ENCODE data around the gene MRPL1. TPM values are rescaled to one million over a fixed set of nuclear protein-coding genes. Genes with fewer than 3 reads are reported as not detected.

MRPL1 gene
- total and polyA plus RNA-seq, 9 of the 15 experiments (the other 6 are each of a cell fraction or from before 2014, with no cell fraction given) = 38.4 to 75.7 (median 63.7) TPM

DNA sequence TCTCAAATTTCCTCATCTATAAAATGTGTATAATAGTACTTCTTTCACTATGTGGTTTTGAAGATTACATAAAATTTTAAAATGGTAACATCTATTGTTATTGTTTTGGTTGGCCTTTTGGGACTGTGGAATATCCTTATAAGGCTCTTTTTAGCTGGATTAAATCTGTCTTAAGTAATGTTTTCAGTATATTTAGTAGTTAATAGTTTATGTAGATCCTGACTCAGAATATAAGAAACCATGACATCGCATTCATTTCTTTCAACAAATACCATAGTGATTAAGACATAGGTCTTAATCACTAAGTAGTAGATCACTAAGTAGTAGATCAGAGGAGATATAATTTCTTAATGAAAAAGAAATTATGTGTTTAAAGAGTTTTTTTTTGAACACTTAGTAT lies 48.5 kb downstream of the MRPL1 start (continued):
- TF ChIP-seq STAT6 (CRISPR knock-in tag; IDR thresholded peaks at IDR 0.05) = no peak

GRCh38 chr4:77911842-77912450 lies 49.3 kb downstream of the MRPL1 start:
- H3K4me3 ChIP-seq = no peak overlapping the region
- H3K4me1 ChIP-seq (replicated peaks in 1 of 2; ENCODE audit: control insufficient read depth in 2 of 2, insufficient read depth in 2 of 2, low read length in 2 of 2) = no peaks in the 10 kb centered on the region
- 88% methylated on average over 3 of the region's 3 CpGs for WGBS (ENCODE audit: insufficient coverage, low coverage, missing lambda C conversion rate)
- ChIA-PET POLR2A (interaction anchor here (0.6 kb wide), 1 partner anchor 122 kb away, joined by 4 read pairs; no protein-coding TSS in a partner anchor), CTCF (ENCODE audit: low intra/inter-chr PET ratio) (no interaction called here)
- H4K20me1 ChIP-seq (replicated peaks; ENCODE audit: control insufficient read depth, insufficient read depth, low read length) = no peaks in the 10 kb centered on the region
- no peaks in the 10 kb centered on the region for H3K9me3 ChIP-seq (replicated peaks; ENCODE audit: control insufficient read depth, insufficient read depth, low read depth, low read length)
- H3K27me3 ChIP-seq (ENCODE audit: control insufficient read depth in 2 of 2, insufficient read depth in 2 of 2, low read length in 2 of 2) = no peaks in the 10 kb centered on the region
- H3K9ac ChIP-seq (ENCODE audit: insufficient read depth in 1 of 2, low read depth in 2 of 2, low read length in 2 of 2) = no peak overlapping the region
- no peaks in the 10 kb centered on the region for H3K9me1 ChIP-seq (ENCODE audit: control insufficient read depth, insufficient read depth, low read length)
- no peak for DNase-seq (ENCODE audit: extremely low read depth in 1 of 4, low spot score in 3 of 4)
- in situ Hi-C loops (cut with MboI) = no loop called here
- no peaks in the 10 kb centered on the region for H3K79me2 ChIP-seq (ENCODE audit: control insufficient read depth, insufficient read depth, low read length)
- intact Hi-C loops (cut with micrococcal nuclease) = no loop called here
- H3K36me3 ChIP-seq (ENCODE audit: control insufficient read depth, insufficient read depth, low read length) = peaks cover 38% of the 10 kb centered on the region
- H2AFZ ChIP-seq (ENCODE audit: low read depth, low read length) = no peak overlapping the region
- no peak overlapping the region for H3K27ac ChIP-seq (ENCODE audit: extremely low read depth, low read depth, low read length)
- FAIRE-seq = no peak
- peak; percentile 55 for TF ChIP-seq ZNF324 (CRISPR knock-in tag; IDR thresholded peaks at IDR 0.05)
- TF ChIP-seq, protein P1, sequence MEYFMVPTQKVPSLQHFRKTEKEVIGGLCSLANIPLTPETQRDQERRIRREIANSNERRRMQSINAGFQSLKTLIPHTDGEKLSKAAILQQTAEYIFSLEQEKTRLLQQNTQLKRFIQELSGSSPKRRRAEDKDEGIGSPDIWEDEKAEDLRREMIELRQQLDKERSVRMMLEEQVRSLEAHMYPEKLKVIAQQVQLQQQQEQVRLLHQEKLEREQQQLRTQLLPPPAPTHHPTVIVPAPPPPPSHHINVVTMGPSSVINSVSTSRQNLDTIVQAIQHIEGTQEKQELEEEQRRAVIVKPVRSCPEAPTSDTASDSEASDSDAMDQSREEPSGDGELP (CRISPR knock-in tag; IDR thresholded peaks at IDR 0.05; ENCODE audit: borderline replicate concordance) = no peak
- BruUV-seq (replicated peaks) = no TSS peak
- ATAC-seq = no peak
- H3K4me2 ChIP-seq (ENCODE audit: insufficient read depth, low read length) = no peak overlapping the region

Measured in K562 (cell line).